ENCODE data around the gene PPP6R3. TPM values are rescaled to one million over a fixed set of nuclear protein-coding genes. Genes with fewer than 3 reads are reported as not detected.

The PPP6R3 gene
- total and polyA plus RNA-seq, 2 of the 8 experiments (the other 6 are each of a cell fraction or from before 2014, with no cell fraction given) = 44.6 to 150 TPM

DNA sequence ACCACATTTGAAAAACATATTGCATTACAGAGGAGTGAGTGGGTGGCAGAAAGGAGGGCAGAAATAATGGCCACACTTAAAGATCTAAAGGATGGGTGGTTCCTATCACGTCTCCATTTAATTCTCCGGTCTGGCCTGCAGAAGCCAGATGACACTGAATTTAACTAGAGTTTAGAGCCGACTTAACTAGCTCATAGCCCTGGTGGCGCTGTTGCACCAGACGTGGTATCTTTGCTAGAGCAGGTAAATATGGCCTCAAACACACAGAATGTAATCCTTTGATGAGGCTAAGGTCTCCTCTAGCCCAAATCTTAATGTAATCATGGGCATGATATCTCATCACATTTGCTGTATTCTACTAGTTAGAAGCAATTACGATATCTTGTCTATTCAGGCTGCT, 172.2 kb downstream of the PPP6R3 start:
- no peaks in the 10 kb centered on the region for H3K79me2 ChIP-seq (ENCODE audit: control insufficient read depth in 1 of 2, insufficient read depth in 2 of 2, low read length in 2 of 2)
- H2BK15ac ChIP-seq (ENCODE audit: low read length) = no peak overlapping the region
- CTCF ChIA-PET (ENCODE audit: partially characterized antibody) = interaction anchor here (0.5 to 1.0 kb wide), 17 partner anchors 21 to 474 kb away, joined by 3 to 6 read pairs (median 3); partner anchors contain the start of gene TESMIN
- no peak overlapping the region for H3K27ac ChIP-seq (ENCODE audit: low read depth, low read length)
- no peaks in the 10 kb centered on the region for H3K36me3 ChIP-seq (ENCODE audit: control insufficient read depth in 2 of 4, insufficient read depth in 4 of 4, low read length in 3 of 4)
- no peak overlapping the region for H3K9ac ChIP-seq (replicated peaks in 1 of 4; ENCODE audit: extremely low read depth in 1 of 4, low read depth in 3 of 4, low read length in 3 of 4)
- no peaks in the 10 kb centered on the region; the same call in 1 of the 2 replicates for H3K23me2 ChIP-seq (ENCODE audit: low read depth, low read length)
- no peak overlapping the region for H3K4me3 ChIP-seq (ENCODE audit: extremely low read depth in 1 of 4, insufficient read depth in 2 of 4, low read depth in 3 of 4, low read length in 4 of 4)
- 30% methylated on average over 6 of the region's 6 CpGs; no CpG with 5 or more reads in 1 of the 2 experiments for WGBS, 2 experiments (ENCODE audit: extremely low coverage in 1 of 2, insufficient coverage in 1 of 2, insufficient read length in 1 of 2, insufficient replicate concordance in 2 of 2, low coverage in 1 of 2, low lambda C conversion rate in 2 of 2, missing lambda C conversion rate in 1 of 2)
- DNase-seq (ENCODE audit: low read depth in 1 of 2, low spot score in 2 of 2) (peak; percentile 39 to 68), FAIRE-seq (peak; percentile 74)
- no peak overlapping the region for H3K4ac ChIP-seq (replicated peaks; ENCODE audit: insufficient read length, low read depth, low read length)
- peak overlapping the region; percentile 66; the same call in 1 of the 2 replicates for H2BK5ac ChIP-seq (ENCODE audit: low read depth, low read length)
- POLR2A ChIA-PET (ENCODE audit: partially characterized antibody) = no interaction called here
- no peak overlapping the region for H2BK12ac ChIP-seq (ENCODE audit: low read depth, low read length)
- H2BK20ac ChIP-seq (ENCODE audit: low read length) = no peak overlapping the region; the same call in 1 of the 2 replicates
- TF ChIP-seq SUZ12 (IDR thresholded peaks at IDR 0.05; ENCODE audit: low read length) (no peak), HDAC6 (IDR thresholded peaks at IDR 0.05; ENCODE audit: low read depth, low read length) (no peak), CEBPB (IDR thresholded peaks at IDR 0.05; ENCODE audit: low read depth, low read length) (no peak), TAF7 (optimal IDR thresholded peaks at IDR 0.05; ENCODE audit: borderline replicate concordance, low read depth, low read length) (no peak), POLR2A (IDR thresholded peaks at IDR 0.05; ENCODE audit: control extremely low read depth in 1 of 2, low read depth in 2 of 2, low read length in 2 of 2) (no peak), CREB1 (IDR thresholded peaks at IDR 0.05) (peak; percentile 26; the same call in 1 of the 2 replicates), SP1 (IDR thresholded peaks at IDR 0.05; ENCODE audit: low read depth, low read length) (no peak), NRF1 (IDR thresholded peaks at IDR 0.05; ENCODE audit: low read depth, low read length) (no peak), SIN3A (conservative IDR thresholded peaks at IDR 0.05 in 1 of 2, IDR thresholded peaks at IDR 0.05 in 1 of 2; ENCODE audit: low read depth in 1 of 2, low read length in 2 of 2) (no peak), YY1 (IDR thresholded peaks at IDR 0.05; ENCODE audit: low read depth, low read length) (peak; percentile 74), RAD21 (IDR thresholded peaks at IDR 0.05 in 1 of 2, conservative IDR thresholded peaks at IDR 0.05 in 1 of 2; ENCODE audit: low read depth in 2 of 2, low read length in 2 of 2) (peak; percentile 93 to 96)
- TF ChIP-seq, protein P1, sequence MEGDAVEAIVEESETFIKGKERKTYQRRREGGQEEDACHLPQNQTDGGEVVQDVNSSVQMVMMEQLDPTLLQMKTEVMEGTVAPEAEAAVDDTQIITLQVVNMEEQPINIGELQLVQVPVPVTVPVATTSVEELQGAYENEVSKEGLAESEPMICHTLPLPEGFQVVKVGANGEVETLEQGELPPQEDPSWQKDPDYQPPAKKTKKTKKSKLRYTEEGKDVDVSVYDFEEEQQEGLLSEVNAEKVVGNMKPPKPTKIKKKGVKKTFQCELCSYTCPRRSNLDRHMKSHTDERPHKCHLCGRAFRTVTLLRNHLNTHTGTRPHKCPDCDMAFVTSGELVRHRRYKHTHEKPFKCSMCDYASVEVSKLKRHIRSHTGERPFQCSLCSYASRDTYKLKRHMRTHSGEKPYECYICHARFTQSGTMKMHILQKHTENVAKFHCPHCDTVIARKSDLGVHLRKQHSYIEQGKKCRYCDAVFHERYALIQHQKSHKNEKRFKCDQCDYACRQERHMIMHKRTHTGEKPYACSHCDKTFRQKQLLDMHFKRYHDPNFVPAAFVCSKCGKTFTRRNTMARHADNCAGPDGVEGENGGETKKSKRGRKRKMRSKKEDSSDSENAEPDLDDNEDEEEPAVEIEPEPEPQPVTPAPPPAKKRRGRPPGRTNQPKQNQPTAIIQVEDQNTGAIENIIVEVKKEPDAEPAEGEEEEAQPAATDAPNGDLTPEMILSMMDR (IDR thresholded peaks at IDR 0.05; ENCODE audit: control extremely low read depth in 1 of 3, insufficient read depth in 1 of 3, low read depth in 1 of 3, low read length in 3 of 3) = peak; percentile 23 to 92 (median 87)
- H2AFZ ChIP-seq (ENCODE audit: low read length) = no peak overlapping the region
- H3K27me3 ChIP-seq (replicated peaks in 1 of 4; ENCODE audit: control insufficient read depth in 3 of 4, extremely low read depth in 1 of 4, insufficient read depth in 3 of 4, low read length in 3 of 4) = no peaks in the 10 kb centered on the region; a peak in 1 of 7 replicates
- H4K20me1 ChIP-seq (replicated peaks in 1 of 2; ENCODE audit: control insufficient read depth in 1 of 2, insufficient read depth in 2 of 2, low read length in 2 of 2) = no peaks in the 10 kb centered on the region
- no peak overlapping the region for H3K18ac ChIP-seq (ENCODE audit: extremely low read depth, low read length)
- H4K8ac ChIP-seq (ENCODE audit: extremely low read depth, insufficient read depth, low read length) = no peak overlapping the region
- peaks cover 0 to 5% (median 0%) of the 10 kb centered on the region in 4 experiments; a peak in 1 of 7 replicates for H3K4me1 ChIP-seq (replicated peaks in 1 of 4; ENCODE audit: control insufficient read depth in 3 of 4, insufficient read depth in 4 of 4, low read length in 3 of 4)
- no peak overlapping the region for H3K23ac ChIP-seq (ENCODE audit: insufficient read length)
- no peak overlapping the region for H2AK5ac ChIP-seq (ENCODE audit: low read depth, low read length)
- no peak overlapping the region for H2BK120ac ChIP-seq (replicated peaks; ENCODE audit: low read depth, low read length)
- no peak overlapping the region for H3K56ac ChIP-seq (replicated peaks; ENCODE audit: insufficient read length, low read depth, low read length)
- no peak overlapping the region for H3K4me2 ChIP-seq (ENCODE audit: insufficient read depth in 1 of 2, low read depth in 2 of 2, low read length in 2 of 2)
- no peaks in the 10 kb centered on the region for H3K9me3 ChIP-seq (ENCODE audit: insufficient read depth in 2 of 2, low read depth in 1 of 2, low read length in 1 of 2)
- no peaks in the 10 kb centered on the region for H3K79me1 ChIP-seq (ENCODE audit: low read depth, low read length)
- no peak overlapping the region for H3K14ac ChIP-seq (ENCODE audit: insufficient read length)
- no peak overlapping the region for H4K5ac ChIP-seq (ENCODE audit: insufficient read length, low read depth, low read length)
- H4K91ac ChIP-seq (replicated peaks; ENCODE audit: insufficient read length, low read length) = peak overlapping the region; percentile 96
